HL-60 (cell line): ENCODE data around the gene CBLC.
"Not testable (repeated sequence)": the region's sequence is repeated elsewhere in the genome, so short reads cannot be mapped to it uniquely, and the experiment has no call there.

Experiments used
- DNase-seq, 2 experiments: peaks; one replicate each; pipeline ENCODE4 v3.0.0-alpha.2; 2010 to 2020; ENCODE audit warnings: low read depth in 1 of 2, low spot score in 1 of 2
- H3K27ac ChIP-seq: fragments of 250-450 bp; sonication (Bioruptor Pico); replicated peaks from 2 replicates; pipeline ENCODE4 v1.5.1; 2020; ENCODE audit warnings: mild to moderate bottlenecking, moderate library complexity
- H3K27me3 ChIP-seq: fragments of 250-450 bp; sonication (Bioruptor Pico); 2 replicates; pipeline ENCODE4 v1.5.1; 2021; ENCODE audit warnings: mild to moderate bottlenecking, moderate library complexity; ENCODE audit not compliant: insufficient read depth, poor library complexity, severe bottlenecking
- H3K4me3 ChIP-seq: replicated peaks from 2 replicates; pipeline ENCODE4 v1.5.1; 2011; ENCODE audit warnings: mild to moderate bottlenecking, control low read depth, low read length; ENCODE audit not compliant: insufficient read depth
- GABPA ChIP-seq: IDR thresholded peaks from 2 replicates; pipeline ENCODE4 v1.6.1; 2012; ENCODE audit warnings: low read depth
- POLR2AphosphoS5 ChIP-seq: IDR thresholded peaks from 2 replicates; pipeline ENCODE4 v1.6.1; 2012; ENCODE audit warnings: low read depth
- SPI1 ChIP-seq: IDR thresholded peaks from 2 replicates; pipeline ENCODE4 v1.6.1; 2012; ENCODE audit warnings: low read depth, mild to moderate bottlenecking, borderline replicate concordance
- TF ChIP-seq, protein P1 (sequence below): IDR thresholded peaks from 2 replicates; pipeline ENCODE4 v1.6.1; 2012; ENCODE audit warnings: low read depth; ENCODE audit not compliant: insufficient replicate concordance
- TF ChIP-seq, protein P2 (sequence below): IDR thresholded peaks from one replicate; pipeline ENCODE4 v1.5.1; 2011; ENCODE audit warnings: low read length, control low read depth, inconsistent platforms; ENCODE audit not compliant: insufficient read depth

Gene CBLC

DNA sequence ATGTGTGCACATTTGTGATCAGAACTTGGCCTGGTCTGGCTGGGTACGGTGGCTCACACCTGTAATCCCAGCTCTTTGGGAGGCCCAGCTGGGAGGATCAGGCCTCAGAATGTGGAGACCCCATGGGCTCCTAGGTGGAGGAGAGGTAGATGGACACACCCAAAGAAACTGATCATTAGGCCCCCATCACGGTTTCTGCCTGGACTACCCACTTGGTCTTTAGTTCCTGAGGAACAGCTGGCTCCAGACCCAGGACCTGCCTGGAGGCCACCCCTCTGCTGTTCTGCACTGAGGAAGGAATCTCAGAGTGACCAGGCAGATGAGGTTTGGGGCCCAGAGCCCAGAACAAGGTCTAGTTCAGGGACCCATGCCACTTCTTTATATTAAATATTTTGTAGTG is 1.5 kb downstream of the CBLC start:
- DNase-seq: no peak
- H3K27ac ChIP-seq: no peak overlapping the region
- no peaks in the 10 kb centered on the region for H3K27me3 ChIP-seq

DNA sequence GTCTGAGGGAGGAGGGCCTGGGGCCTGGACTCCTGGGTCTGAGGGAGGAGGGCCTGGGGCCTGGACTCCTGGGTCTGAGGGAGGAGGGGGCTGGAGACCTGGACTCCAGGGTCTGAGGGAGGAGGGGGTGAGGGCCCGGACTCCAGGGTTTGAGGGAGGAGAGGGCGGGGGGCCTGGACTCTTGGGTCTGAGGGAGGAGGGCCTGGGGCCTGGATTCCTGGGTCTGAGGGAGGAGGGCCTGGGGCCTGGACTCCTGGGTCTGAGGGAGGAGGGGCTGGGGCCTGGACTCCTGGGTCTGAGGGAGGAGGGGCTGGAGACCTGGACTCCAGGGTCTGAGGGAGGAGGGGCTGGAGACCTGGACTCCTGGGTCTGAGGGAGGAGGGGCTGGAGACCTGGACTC is 4.0 kb downstream of the CBLC start:
- not testable (repeated sequence) for H3K27ac ChIP-seq, DNase-seq, H3K4me3 ChIP-seq

More for the DNA sequence above, 1.5 kb downstream of the CBLC start:
- TF ChIP-seq, protein P1, sequence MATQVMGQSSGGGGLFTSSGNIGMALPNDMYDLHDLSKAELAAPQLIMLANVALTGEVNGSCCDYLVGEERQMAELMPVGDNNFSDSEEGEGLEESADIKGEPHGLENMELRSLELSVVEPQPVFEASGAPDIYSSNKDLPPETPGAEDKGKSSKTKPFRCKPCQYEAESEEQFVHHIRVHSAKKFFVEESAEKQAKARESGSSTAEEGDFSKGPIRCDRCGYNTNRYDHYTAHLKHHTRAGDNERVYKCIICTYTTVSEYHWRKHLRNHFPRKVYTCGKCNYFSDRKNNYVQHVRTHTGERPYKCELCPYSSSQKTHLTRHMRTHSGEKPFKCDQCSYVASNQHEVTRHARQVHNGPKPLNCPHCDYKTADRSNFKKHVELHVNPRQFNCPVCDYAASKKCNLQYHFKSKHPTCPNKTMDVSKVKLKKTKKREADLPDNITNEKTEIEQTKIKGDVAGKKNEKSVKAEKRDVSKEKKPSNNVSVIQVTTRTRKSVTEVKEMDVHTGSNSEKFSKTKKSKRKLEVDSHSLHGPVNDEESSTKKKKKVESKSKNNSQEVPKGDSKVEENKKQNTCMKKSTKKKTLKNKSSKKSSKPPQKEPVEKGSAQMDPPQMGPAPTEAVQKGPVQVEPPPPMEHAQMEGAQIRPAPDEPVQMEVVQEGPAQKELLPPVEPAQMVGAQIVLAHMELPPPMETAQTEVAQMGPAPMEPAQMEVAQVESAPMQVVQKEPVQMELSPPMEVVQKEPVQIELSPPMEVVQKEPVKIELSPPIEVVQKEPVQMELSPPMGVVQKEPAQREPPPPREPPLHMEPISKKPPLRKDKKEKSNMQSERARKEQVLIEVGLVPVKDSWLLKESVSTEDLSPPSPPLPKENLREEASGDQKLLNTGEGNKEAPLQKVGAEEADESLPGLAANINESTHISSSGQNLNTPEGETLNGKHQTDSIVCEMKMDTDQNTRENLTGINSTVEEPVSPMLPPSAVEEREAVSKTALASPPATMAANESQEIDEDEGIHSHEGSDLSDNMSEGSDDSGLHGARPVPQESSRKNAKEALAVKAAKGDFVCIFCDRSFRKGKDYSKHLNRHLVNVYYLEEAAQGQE: no peak
- no peak for TF ChIP-seq GABPA
- no peak overlapping the region for H3K4me3 ChIP-seq

DNA sequence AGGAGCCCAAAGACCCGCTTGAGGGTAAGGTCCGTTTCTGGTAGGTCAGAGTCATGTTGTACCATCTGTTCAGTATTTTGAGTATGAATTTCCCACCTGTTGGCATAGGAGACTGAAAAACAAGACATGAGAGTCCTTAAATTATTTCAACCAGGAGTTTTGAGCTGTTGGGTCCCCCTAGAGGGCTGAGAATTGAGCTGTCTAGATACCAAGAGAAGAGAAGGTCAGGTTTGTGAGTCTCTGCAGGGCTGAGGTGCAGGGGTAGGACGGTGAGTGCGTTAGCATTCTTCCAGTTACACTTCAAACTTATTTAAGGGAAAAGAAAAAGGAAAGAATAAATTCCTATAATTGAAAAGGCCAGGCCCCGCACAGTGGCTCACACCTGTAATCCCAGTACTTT is 5.0 kb downstream of the CBLC start:
- Histone ChIP-seq H3K27me3 (no peaks in the 10 kb centered on the region), H3K4me3 (no peak overlapping the region), H3K27ac (no peak overlapping the region)
- TF ChIP-seq SPI1 (no peak), POLR2AphosphoS5 (no peak), GABPA (no peak)
- TF ChIP-seq, protein P1: no peak
- TF ChIP-seq, protein P2, sequence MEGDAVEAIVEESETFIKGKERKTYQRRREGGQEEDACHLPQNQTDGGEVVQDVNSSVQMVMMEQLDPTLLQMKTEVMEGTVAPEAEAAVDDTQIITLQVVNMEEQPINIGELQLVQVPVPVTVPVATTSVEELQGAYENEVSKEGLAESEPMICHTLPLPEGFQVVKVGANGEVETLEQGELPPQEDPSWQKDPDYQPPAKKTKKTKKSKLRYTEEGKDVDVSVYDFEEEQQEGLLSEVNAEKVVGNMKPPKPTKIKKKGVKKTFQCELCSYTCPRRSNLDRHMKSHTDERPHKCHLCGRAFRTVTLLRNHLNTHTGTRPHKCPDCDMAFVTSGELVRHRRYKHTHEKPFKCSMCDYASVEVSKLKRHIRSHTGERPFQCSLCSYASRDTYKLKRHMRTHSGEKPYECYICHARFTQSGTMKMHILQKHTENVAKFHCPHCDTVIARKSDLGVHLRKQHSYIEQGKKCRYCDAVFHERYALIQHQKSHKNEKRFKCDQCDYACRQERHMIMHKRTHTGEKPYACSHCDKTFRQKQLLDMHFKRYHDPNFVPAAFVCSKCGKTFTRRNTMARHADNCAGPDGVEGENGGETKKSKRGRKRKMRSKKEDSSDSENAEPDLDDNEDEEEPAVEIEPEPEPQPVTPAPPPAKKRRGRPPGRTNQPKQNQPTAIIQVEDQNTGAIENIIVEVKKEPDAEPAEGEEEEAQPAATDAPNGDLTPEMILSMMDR: no peak
- DNase-seq: no peak

More for the DNA sequence above, 4.0 kb downstream of the CBLC start:
- not testable (repeated sequence) for H3K27me3 ChIP-seq

DNA sequence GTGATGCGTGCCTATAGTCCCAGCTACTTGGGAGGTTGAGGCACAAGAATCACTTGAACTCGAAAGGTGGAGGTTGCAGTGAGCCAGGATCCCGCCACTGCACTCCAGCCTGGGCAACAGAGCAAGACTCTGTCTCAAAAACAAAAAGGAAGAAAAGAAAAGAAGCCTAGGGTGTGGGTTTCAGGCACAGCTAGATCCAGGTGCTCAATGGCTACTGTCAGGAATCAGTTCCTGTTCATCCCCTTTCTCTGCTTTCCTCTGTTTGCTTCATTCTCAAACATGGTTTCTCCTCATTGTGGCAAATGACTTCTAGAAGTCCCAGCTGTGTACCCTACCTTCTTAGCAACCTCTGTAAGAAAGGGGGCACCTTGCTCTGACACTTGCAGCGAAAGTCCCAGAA is 5.9 kb downstream of the CBLC start:
- TF ChIP-seq GABPA (no peak), SPI1 (no peak), POLR2AphosphoS5 (no peak)
- TF ChIP-seq, protein P1: no peak
- TF ChIP-seq, protein P2: no peak
- no peak overlapping the region for H3K4me3 ChIP-seq
- no peak for DNase-seq
- no peak overlapping the region for H3K27ac ChIP-seq
- no peaks in the 10 kb centered on the region for H3K27me3 ChIP-seq
